ENCODE results near the gene NKG7.
A peak's percentile ranks its signal among the peaks of the same experiment; 100 is the strongest.

Gene NKG7

GRCh38 chr19:51389143-51389542 lies 16.7 kb upstream of the NKG7 start:
- DNase-seq = no peak

GRCh38 chr19:51387924-51388389 lies 15.5 kb upstream of the NKG7 start, which contains the start of gene LIM2:
Gene LIM2 (minus strand): TSS chr19:51387974. CDS start chr19:51387443, 531 bp downstream.
- no peak for DNase-seq

GRCh38 chr19:51386882-51387520 lies 14.5 kb upstream of the NKG7 start:
- no peak for DNase-seq

- no peak for DNase-seq
Measured at GRCh38 chr19:51382004-51382403, 9.6 kb upstream of the NKG7 start.

GRCh38 chr19:51380379-51380778 lies 7.9 kb upstream of the NKG7 start:
- no peak for DNase-seq

- DNase-seq = no peak
Measured at GRCh38 chr19:51377422-51377821, 5.0 kb upstream of the NKG7 start.

- peak in 1 of 2 donors; percentile 37 for DNase-seq
Measured at GRCh38 chr19:51375504-51376221, 3.2 kb upstream of the NKG7 start.

- no peak for DNase-seq
Measured at GRCh38 chr19:51372021-51372648, 319 bp downstream of the NKG7 start.

GRCh38 chr19:51371186-51371690 lies 1.2 kb downstream of the NKG7 start:
- no peak for DNase-seq

GRCh38 chr19:51370230-51370629 lies 2.2 kb downstream of the NKG7 start:
- DNase-seq = no peak

- no peak for DNase-seq
Measured at GRCh38 chr19:51368366-51369282, 3.8 kb downstream of the NKG7 start, which contains the start of gene CLDND2. Gene CLDND2 (minus strand): TSS chr19:51369003. CDS start chr19:51368577, 426 bp downstream.

- peak; percentile 97 to 98 for DNase-seq
Measured at GRCh38 chr19:51367565-51368365, 4.7 kb downstream of the NKG7 start.

- no peak for DNase-seq
Measured at GRCh38 chr19:51367255-51367564, 5.2 kb downstream of the NKG7 start.

- peak; percentile 96 to 97 for DNase-seq
Measured at GRCh38 chr19:51366389-51367254, 5.8 kb downstream of the NKG7 start.

GRCh38 chr19:51365965-51366388 lies 6.5 kb downstream of the NKG7 start, which contains the start of gene ETFB:
Gene ETFB (minus strand): TSS chr19:51366388. CDS start chr19:51366326, 62 bp downstream.
- DNase-seq = no peak

- DNase-seq = peak in 1 of 2 donors; percentile 20
Measured at GRCh38 chr19:51365211-51365964, 7.1 kb downstream of the NKG7 start.

- no peak for DNase-seq
Measured at GRCh38 chr19:51364200-51365106, 8.0 kb downstream of the NKG7 start.

- no peak for DNase-seq
Measured at GRCh38 chr19:51361239-51361638, 11.2 kb downstream of the NKG7 start.

GRCh38 chr19:51359294-51359693 lies 13.2 kb downstream of the NKG7 start:
- no peak for DNase-seq
